GM12878 (cell line): ENCODE measurements around the gene UNC119. TPM values are rescaled to one million over a fixed set of nuclear protein-coding genes. Genes with fewer than 3 reads are reported as not detected.

Source experiments
- BCL3 ChIP-seq: IDR thresholded peaks from 2 replicates; pipeline ENCODE4 v1.6.1; 2011; ENCODE audit warnings: borderline replicate concordance, low read depth, mild to moderate bottlenecking, moderate library complexity, low read length; ENCODE audit not compliant: insufficient read depth, poor library complexity, severe bottlenecking
- EGR1 ChIP-seq, 2 experiments: IDR thresholded peaks; 1 replicate in 1 of 2; 2 replicates in 1 of 2; pipeline ENCODE4 v1.6.1; 2011 to 2012; ENCODE audit warnings: low read depth in 2 of 2, low read length in 2 of 2, borderline replicate concordance in 1 of 2, mild to moderate bottlenecking in 1 of 2, moderate library complexity in 1 of 2
- ELK1 ChIP-seq: IDR thresholded peaks from 2 replicates; pipeline ENCODE4 v1.6.1; 2012; ENCODE audit warnings: low read depth, low read length, improper control_type of control experiment
- EP300 ChIP-seq, 2 experiments: fragments of 150-350 bp in 1 of 2; IDR thresholded peaks; 2 replicates each; pipeline ENCODE4 v1.6.1; 2011 to 2012; ENCODE audit warnings: low read depth in 2 of 2, low read length in 2 of 2, borderline replicate concordance in 1 of 2, improper control_type of control experiment in 1 of 2, inconsistent platforms in 1 of 2; ENCODE audit not compliant: control insufficient read depth in 1 of 2
- GABPA ChIP-seq: IDR thresholded peaks from 2 replicates; pipeline ENCODE4 v1.6.1; 2014; ENCODE audit warnings: antibody characterized with exemption, low read depth, mild to moderate bottlenecking, inconsistent platforms
- HDAC2 ChIP-seq: fragments of 200-600 bp; sonication (generic); IDR thresholded peaks from 2 replicates; pipeline ENCODE4 v1.6.1; 2017
- IRF4 ChIP-seq: IDR thresholded peaks from 2 replicates; pipeline ENCODE4 v1.6.1; 2011; ENCODE audit warnings: low read depth, low read length
- KDM1A ChIP-seq: fragments of 200-600 bp; sonication (generic); IDR thresholded peaks from 2 replicates; pipeline ENCODE4 v1.6.1; 2016; ENCODE audit warnings: borderline replicate concordance
- MEF2B ChIP-seq: fragments of 450-650 bp; IDR thresholded peaks from 2 replicates; pipeline ENCODE4 v1.6.1; 2018; ENCODE audit warnings: mild to moderate bottlenecking, moderate library complexity; ENCODE audit not compliant: partially characterized antibody, poor library complexity, severe bottlenecking
- MXI1 ChIP-seq: fragments of 150-350 bp; IDR thresholded peaks from 2 replicates; pipeline ENCODE4 v1.6.1; 2011; ENCODE audit warnings: low read depth, mild to moderate bottlenecking, inconsistent platforms, low read length, improper control_type of control experiment
- NFIC ChIP-seq: IDR thresholded peaks from 2 replicates; pipeline ENCODE4 v1.6.1; 2012; ENCODE audit warnings: low read depth, mild to moderate bottlenecking, inconsistent platforms, low read length, moderate library complexity
- RFX5 ChIP-seq: IDR thresholded peaks from 2 replicates; pipeline ENCODE4 v1.6.1; 2011; ENCODE audit warnings: low read depth, low read length, improper control_type of control experiment
- RUNX3 ChIP-seq: IDR thresholded peaks from 2 replicates; pipeline ENCODE4 v1.6.1; 2012; ENCODE audit warnings: low read length, inconsistent platforms
- YBX1 ChIP-seq: fragments of 450-650 bp; IDR thresholded peaks from 2 replicates; pipeline ENCODE4 v1.6.1; 2016; ENCODE audit warnings: antibody characterized with exemption
- polyA plus RNA-seq, 11 experiments: library from polyadenylated mRNA; depleted of rRNA in 4 of 11; unstranded in 6 of 11; stranded (reverse) in 5 of 11; fragments of >200 nt; fragmentation: Nextera tagmentation in 4 of 11; fragmentation: Illumina TruSeq in 1 of 11; extraction: Ambion mirVana in 4 of 11; extraction: Trizol in 1 of 11; gene quantifications; 1 replicate in 1 of 11; 2 replicates in 10 of 11; pipeline versions ENCODE4 v1.2.1 to v1.2.3, GENCODE V29; 2011 to 2016; ENCODE audit warnings: inconsistent platforms in 2 of 11, missing spikeins in 2 of 11, low read depth in 1 of 11
- total RNA-seq, 4 experiments: library from RNA; depleted of rRNA in 3 of 4; stranded (reverse); fragments of >200 nt in 3 of 4; fragmentation: Illumina TruSeq in 1 of 4; extraction: Trizol in 1 of 4; gene quantifications; 2 replicates each; pipeline versions ENCODE4 v1.2.1 to v1.2.3, GENCODE V29; 2013 to 2021
- TF ChIP-seq, protein P1 (sequence below): IDR thresholded peaks from 2 replicates; pipeline ENCODE4 v1.6.1; 2012; ENCODE audit warnings: low read depth, low read length, improper control_type of control experiment
- TF ChIP-seq, protein P2 (sequence below): fragments of 450-650 bp; IDR thresholded peaks from 2 replicates; pipeline ENCODE4 v1.6.1; 2018; ENCODE audit warnings: borderline replicate concordance, mild to moderate bottlenecking; ENCODE audit not compliant: partially characterized antibody
- TF ChIP-seq, protein P3 (sequence below): fragments of 450-650 bp; formaldehyde crosslinking; IDR thresholded peaks from 2 replicates; pipeline ENCODE4 v1.5.0; 2022; ENCODE audit warnings: mild to moderate bottlenecking, missing genetic modification characterization
- TF ChIP-seq, protein P4 (sequence below): IDR thresholded peaks from 2 replicates; pipeline ENCODE4 v1.6.1; 2011; ENCODE audit warnings: mild to moderate bottlenecking, low read depth, low read length, moderate library complexity; ENCODE audit not compliant: insufficient replicate concordance

Gene UNC119
- total and polyA plus RNA-seq, 10 of the 15 experiments (the other 5 are each of a cell fraction or from before 2014, with no cell fraction given), result 2.7 to 436 (median 57.8) TPM

DNA sequence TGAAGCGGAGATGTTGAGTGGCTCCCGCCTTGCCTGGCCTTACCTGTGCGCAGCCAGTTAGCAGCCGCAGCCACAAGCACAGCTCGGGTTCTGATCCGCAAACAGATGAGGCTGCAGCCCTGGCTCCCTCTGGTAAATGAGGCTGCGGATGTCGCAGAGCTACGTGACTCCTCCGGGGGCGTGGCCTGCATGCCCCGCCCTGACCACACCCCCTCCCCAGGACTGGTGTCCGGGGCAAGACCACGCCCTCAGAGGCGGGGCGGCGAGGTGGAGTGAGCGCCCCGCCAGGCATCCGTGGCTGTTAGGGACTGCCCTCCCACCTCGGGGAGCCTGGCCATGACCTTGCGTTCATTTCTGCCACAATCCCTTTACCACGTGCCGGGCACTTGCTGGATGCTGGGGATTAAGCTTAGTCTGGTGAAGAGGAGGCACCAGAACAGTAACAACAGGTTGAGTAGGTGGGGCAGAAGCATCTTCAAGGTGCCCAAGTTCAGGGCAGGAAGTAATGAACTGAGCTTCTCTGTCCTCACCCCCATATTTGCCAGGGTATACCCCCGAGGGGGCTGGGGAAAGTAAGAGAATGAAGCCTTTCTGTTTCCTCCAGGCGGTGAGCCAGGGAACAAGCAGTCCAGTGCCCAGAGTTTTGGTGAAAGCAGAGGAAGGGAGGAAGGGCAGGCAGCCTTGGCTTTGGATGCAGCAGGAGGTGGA is 24.5 kb upstream of the UNC119 start, which contains the start of gene ALDOC (continued):
- TF ChIP-seq, protein P1, sequence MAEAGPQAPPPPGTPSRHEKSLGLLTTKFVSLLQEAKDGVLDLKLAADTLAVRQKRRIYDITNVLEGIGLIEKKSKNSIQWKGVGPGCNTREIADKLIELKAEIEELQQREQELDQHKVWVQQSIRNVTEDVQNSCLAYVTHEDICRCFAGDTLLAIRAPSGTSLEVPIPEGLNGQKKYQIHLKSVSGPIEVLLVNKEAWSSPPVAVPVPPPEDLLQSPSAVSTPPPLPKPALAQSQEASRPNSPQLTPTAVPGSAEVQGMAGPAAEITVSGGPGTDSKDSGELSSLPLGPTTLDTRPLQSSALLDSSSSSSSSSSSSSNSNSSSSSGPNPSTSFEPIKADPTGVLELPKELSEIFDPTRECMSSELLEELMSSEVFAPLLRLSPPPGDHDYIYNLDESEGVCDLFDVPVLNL, result no peak
- TF ChIP-seq KDM1A (no peak), NFIC (no peak), GABPA (no peak), RFX5 (no peak), IRF4 (no peak), HDAC2 (no peak), RUNX3 (no peak; the same call in 1 of the 2 replicates), EP300 (IDR thresholded peaks at IDR 0.05; ENCODE audit: borderline replicate concordance in 1 of 2, control insufficient read depth in 1 of 2, low read depth in 2 of 2, low read length in 2 of 2) (no peak), ELK1 (no peak), BCL3 (no peak), MXI1 (no peak; the same call in none of the 2 replicates), YBX1 (no peak), MEF2B (no peak), EGR1 (IDR thresholded peaks at IDR 0.05; ENCODE audit: borderline replicate concordance in 1 of 2, low read depth in 2 of 2, low read length in 2 of 2) (no peak)
- TF ChIP-seq, protein P2, sequence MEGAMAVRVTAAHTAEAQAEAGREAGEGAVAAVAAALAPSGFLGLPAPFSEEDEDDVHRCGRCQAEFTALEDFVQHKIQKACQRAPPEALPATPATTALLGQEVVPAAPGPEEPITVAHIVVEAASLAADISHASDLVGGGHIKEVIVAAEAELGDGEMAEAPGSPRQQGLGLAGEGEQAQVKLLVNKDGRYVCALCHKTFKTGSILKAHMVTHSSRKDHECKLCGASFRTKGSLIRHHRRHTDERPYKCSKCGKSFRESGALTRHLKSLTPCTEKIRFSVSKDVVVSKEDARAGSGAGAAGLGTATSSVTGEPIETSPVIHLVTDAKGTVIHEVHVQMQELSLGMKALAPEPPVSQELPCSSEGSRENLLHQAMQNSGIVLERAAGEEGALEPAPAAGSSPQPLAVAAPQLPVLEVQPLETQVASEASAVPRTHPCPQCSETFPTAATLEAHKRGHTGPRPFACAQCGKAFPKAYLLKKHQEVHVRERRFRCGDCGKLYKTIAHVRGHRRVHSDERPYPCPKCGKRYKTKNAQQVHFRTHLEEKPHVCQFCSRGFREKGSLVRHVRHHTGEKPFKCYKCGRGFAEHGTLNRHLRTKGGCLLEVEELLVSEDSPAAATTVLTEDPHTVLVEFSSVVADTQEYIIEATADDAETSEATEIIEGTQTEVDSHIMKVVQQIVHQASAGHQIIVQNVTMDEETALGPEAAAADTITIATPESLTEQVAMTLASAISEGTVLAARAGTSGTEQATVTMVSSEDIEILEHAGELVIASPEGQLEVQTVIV, result no peak
- TF ChIP-seq, protein P3, sequence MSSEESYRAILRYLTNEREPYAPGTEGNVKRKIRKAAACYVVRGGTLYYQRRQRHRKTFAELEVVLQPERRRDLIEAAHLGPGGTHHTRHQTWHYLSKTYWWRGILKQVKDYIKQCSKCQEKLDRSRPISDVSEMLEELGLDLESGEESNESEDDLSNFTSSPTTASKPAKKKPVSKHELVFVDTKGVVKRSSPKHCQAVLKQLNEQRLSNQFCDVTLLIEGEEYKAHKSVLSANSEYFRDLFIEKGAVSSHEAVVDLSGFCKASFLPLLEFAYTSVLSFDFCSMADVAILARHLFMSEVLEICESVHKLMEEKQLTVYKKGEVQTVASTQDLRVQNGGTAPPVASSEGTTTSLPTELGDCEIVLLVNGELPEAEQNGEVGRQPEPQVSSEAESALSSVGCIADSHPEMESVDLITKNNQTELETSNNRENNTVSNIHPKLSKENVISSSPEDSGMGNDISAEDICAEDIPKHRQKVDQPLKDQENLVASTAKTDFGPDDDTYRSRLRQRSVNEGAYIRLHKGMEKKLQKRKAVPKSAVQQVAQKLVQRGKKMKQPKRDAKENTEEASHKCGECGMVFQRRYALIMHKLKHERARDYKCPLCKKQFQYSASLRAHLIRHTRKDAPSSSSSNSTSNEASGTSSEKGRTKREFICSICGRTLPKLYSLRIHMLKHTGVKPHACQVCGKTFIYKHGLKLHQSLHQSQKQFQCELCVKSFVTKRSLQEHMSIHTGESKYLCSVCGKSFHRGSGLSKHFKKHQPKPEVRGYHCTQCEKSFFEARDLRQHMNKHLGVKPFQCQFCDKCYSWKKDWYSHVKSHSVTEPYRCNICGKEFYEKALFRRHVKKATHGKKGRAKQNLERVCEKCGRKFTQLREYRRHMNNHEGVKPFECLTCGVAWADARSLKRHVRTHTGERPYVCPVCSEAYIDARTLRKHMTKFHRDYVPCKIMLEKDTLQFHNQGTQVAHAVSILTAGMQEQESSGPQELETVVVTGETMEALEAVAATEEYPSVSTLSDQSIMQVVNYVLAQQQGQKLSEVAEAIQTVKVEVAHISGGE (CRISPR knock-in tag), result no peak
- TF ChIP-seq, protein P4, sequence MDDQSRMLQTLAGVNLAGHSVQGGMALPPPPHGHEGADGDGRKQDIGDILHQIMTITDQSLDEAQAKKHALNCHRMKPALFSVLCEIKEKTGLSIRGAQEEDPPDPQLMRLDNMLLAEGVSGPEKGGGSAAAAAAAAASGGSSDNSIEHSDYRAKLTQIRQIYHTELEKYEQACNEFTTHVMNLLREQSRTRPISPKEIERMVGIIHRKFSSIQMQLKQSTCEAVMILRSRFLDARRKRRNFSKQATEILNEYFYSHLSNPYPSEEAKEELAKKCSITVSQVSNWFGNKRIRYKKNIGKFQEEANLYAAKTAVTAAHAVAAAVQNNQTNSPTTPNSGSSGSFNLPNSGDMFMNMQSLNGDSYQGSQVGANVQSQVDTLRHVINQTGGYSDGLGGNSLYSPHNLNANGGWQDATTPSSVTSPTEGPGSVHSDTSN, result no peak
